Measurements from ENCODE around the gene INO80E. TPM values are rescaled to one million over a fixed set of nuclear protein-coding genes. Genes with fewer than 3 reads are reported as not detected.

INO80E gene
- total and polyA plus RNA-seq, 4 donors, result 8.0 to 24.8 (median 17.2) TPM

DNA sequence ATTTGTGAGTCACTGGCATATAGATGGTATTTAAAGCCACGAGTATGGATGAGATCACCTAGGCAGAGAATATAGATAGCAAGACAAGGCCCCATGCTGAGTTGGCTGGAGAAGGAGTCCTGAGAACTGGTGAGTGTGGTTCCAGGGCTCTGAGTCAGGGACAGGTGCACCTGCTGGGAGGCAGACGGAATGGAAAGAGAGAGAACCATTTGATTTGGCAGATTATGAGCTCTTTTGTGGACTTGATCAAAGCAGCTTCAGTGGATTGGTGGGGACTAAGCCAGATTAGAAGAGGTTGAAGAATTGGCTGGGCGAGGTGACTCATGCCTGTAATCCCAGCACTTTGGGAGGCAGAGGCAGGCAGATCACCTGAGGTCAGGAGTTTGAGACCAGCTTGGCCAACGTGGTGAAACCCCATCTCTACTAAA is 22.7 kb downstream of the INO80E start:
- no peak overlapping the region for H3K27ac ChIP-seq (ENCODE audit: low read depth in 1 of 2, low read length in 2 of 2)
- no peak overlapping the region for H3K9ac ChIP-seq (ENCODE audit: low read depth in 1 of 2, low read length in 2 of 2)
- no peaks in the 10 kb centered on the region for H3K36me3 ChIP-seq (ENCODE audit: control insufficient read depth in 4 of 4, insufficient read depth in 3 of 4, low read depth in 1 of 4, low read length in 3 of 4)
- H3K9me3 ChIP-seq (ENCODE audit: control insufficient read depth in 4 of 4, low read length in 3 of 4), result no peaks in the 10 kb centered on the region
- 85% methylated on average over 4 of the region's 4 CpGs for WGBS
- DNase-seq (ENCODE audit: low spot score), result no peak
- H3K4me1 ChIP-seq (ENCODE audit: control insufficient read depth in 4 of 4, insufficient read depth in 4 of 4, low read length in 3 of 4), result peaks cover 2 to 8% (median 4%) of the 10 kb centered on the region in 4 donors
- no peaks in the 10 kb centered on the region for H3K27me3 ChIP-seq (ENCODE audit: control insufficient read depth in 4 of 4, insufficient read depth in 4 of 4, low read length in 3 of 4)
- no peak for TF ChIP-seq SP1 (IDR thresholded peaks at IDR 0.05)
- no peak for TF ChIP-seq TAF1 (conservative IDR thresholded peaks at IDR 0.05)
- no peak for TF ChIP-seq GABPA (IDR thresholded peaks at IDR 0.05 in 1 of 2, conservative IDR thresholded peaks at IDR 0.05 in 1 of 2)
- TF ChIP-seq YY1 (IDR thresholded peaks at IDR 0.05), result no peak
- no peak for TF ChIP-seq JUND (IDR thresholded peaks at IDR 0.05)
- no peak overlapping the region for H3K4me3 ChIP-seq (ENCODE audit: low read depth in 1 of 3, low read length in 3 of 3)

GRCh38 chr16:30022887-30023286 is 26.8 kb downstream of the INO80E start, which contains the start of gene C16orf92:
C16orf92 (plus strand) TSS chr16:30023198; CDS start chr16:30023341, 143 bp downstream.
- no peaks in the 10 kb centered on the region for H3K27me3 ChIP-seq (ENCODE audit: control insufficient read depth in 4 of 4, insufficient read depth in 4 of 4, low read length in 3 of 4)
- no peak within 1 kb of the TSS for H3K27ac ChIP-seq (ENCODE audit: low read depth in 1 of 2, low read length in 2 of 2)
- TF ChIP-seq YY1 (IDR thresholded peaks at IDR 0.05), result no peak
- TF ChIP-seq FOXA1 (IDR thresholded peaks at IDR 0.05), result no peak
- TF ChIP-seq TAF1 (conservative IDR thresholded peaks at IDR 0.05), result no peak
- no peak for TF ChIP-seq MAX (IDR thresholded peaks at IDR 0.05)
- no peak for TF ChIP-seq CTCF (IDR thresholded peaks at IDR 0.05; ENCODE audit: low read depth, low read length, missing input control)
- TF ChIP-seq NR2F2 (IDR thresholded peaks at IDR 0.05), result no peak
- no peak for TF ChIP-seq SP1 (IDR thresholded peaks at IDR 0.05)
- no peak for TF ChIP-seq HNF4A (conservative IDR thresholded peaks at IDR 0.05)
- TF ChIP-seq GABPA (IDR thresholded peaks at IDR 0.05 in 1 of 2, conservative IDR thresholded peaks at IDR 0.05 in 1 of 2), result no peak
- TF ChIP-seq, protein P1, sequence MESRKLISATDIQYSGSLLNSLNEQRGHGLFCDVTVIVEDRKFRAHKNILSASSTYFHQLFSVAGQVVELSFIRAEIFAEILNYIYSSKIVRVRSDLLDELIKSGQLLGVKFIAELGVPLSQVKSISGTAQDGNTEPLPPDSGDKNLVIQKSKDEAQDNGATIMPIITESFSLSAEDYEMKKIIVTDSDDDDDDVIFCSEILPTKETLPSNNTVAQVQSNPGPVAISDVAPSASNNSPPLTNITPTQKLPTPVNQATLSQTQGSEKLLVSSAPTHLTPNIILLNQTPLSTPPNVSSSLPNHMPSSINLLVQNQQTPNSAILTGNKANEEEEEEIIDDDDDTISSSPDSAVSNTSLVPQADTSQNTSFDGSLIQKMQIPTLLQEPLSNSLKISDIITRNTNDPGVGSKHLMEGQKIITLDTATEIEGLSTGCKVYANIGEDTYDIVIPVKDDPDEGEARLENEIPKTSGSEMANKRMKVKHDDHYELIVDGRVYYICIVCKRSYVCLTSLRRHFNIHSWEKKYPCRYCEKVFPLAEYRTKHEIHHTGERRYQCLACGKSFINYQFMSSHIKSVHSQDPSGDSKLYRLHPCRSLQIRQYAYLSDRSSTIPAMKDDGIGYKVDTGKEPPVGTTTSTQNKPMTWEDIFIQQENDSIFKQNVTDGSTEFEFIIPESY (IDR thresholded peaks at IDR 0.05), result no peak
- TF ChIP-seq JUND (IDR thresholded peaks at IDR 0.05), result no peak
- no peak for TF ChIP-seq FOXA2 (IDR thresholded peaks at IDR 0.05)
- TF ChIP-seq RAD21 (IDR thresholded peaks at IDR 0.05), result no peak
- TF ChIP-seq, protein P2, sequence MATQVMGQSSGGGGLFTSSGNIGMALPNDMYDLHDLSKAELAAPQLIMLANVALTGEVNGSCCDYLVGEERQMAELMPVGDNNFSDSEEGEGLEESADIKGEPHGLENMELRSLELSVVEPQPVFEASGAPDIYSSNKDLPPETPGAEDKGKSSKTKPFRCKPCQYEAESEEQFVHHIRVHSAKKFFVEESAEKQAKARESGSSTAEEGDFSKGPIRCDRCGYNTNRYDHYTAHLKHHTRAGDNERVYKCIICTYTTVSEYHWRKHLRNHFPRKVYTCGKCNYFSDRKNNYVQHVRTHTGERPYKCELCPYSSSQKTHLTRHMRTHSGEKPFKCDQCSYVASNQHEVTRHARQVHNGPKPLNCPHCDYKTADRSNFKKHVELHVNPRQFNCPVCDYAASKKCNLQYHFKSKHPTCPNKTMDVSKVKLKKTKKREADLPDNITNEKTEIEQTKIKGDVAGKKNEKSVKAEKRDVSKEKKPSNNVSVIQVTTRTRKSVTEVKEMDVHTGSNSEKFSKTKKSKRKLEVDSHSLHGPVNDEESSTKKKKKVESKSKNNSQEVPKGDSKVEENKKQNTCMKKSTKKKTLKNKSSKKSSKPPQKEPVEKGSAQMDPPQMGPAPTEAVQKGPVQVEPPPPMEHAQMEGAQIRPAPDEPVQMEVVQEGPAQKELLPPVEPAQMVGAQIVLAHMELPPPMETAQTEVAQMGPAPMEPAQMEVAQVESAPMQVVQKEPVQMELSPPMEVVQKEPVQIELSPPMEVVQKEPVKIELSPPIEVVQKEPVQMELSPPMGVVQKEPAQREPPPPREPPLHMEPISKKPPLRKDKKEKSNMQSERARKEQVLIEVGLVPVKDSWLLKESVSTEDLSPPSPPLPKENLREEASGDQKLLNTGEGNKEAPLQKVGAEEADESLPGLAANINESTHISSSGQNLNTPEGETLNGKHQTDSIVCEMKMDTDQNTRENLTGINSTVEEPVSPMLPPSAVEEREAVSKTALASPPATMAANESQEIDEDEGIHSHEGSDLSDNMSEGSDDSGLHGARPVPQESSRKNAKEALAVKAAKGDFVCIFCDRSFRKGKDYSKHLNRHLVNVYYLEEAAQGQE (IDR thresholded peaks at IDR 0.05), result no peak
- TF ChIP-seq ATF3 (IDR thresholded peaks at IDR 0.05), result no peak
- TF ChIP-seq HNF4G (IDR thresholded peaks at IDR 0.05), result no peak
- no peak for TF ChIP-seq RXRA (IDR thresholded peaks at IDR 0.05)
- TF ChIP-seq EGR1 (IDR thresholded peaks at IDR 0.05; ENCODE audit: low read depth in 2 of 2), result no peak
- no peak within 1 kb of the TSS for H3K4me3 ChIP-seq (ENCODE audit: low read depth in 1 of 3, low read length in 3 of 3)
- H3K4me1 ChIP-seq (ENCODE audit: control insufficient read depth in 4 of 4, insufficient read depth in 4 of 4, low read length in 3 of 4), result peaks cover 2 to 8% (median 4%) of the 10 kb centered on the region in 4 donors
- H3K9ac ChIP-seq (ENCODE audit: low read depth in 1 of 2, low read length in 2 of 2), result no peak within 1 kb of the TSS
- DNase-seq (ENCODE audit: low spot score), result no peak
- H3K36me3 ChIP-seq (ENCODE audit: control insufficient read depth in 4 of 4, insufficient read depth in 3 of 4, low read depth in 1 of 4, low read length in 3 of 4), result no peaks in the 10 kb centered on the region
- WGBS, result 84% methylated on average over 6 of the region's 6 CpGs
- H3K9me3 ChIP-seq (ENCODE audit: control insufficient read depth in 4 of 4, low read length in 3 of 4), result no peaks in the 10 kb centered on the region

All from liver (tissue), 9 donors.